ENCODE results near the gene BNIP5.

GRCh38 chr6:36339146-36339545 is 2.5 kb upstream of the BNIP5 start:
- TF ChIP-seq CTCF (IDR thresholded peaks at IDR 0.05) (no peak), POLR2A (IDR thresholded peaks at IDR 0.05) (no peak)
